Stimulated activated CD8-positive, alpha-beta memory T cell treated with anti-CD3 and anti-CD28 coated beads, Interleukin-4, amount 100 ng/mL, for 24 hours (primary cell): Measurements from ENCODE around the gene CD3E.

ENCODE experiments used
- DNase-seq: peaks from one replicate; pipeline ENCODE4 v3.0.0-alpha.2; 2020; ENCODE audit warnings: low read depth

The CD3E gene

DNA sequence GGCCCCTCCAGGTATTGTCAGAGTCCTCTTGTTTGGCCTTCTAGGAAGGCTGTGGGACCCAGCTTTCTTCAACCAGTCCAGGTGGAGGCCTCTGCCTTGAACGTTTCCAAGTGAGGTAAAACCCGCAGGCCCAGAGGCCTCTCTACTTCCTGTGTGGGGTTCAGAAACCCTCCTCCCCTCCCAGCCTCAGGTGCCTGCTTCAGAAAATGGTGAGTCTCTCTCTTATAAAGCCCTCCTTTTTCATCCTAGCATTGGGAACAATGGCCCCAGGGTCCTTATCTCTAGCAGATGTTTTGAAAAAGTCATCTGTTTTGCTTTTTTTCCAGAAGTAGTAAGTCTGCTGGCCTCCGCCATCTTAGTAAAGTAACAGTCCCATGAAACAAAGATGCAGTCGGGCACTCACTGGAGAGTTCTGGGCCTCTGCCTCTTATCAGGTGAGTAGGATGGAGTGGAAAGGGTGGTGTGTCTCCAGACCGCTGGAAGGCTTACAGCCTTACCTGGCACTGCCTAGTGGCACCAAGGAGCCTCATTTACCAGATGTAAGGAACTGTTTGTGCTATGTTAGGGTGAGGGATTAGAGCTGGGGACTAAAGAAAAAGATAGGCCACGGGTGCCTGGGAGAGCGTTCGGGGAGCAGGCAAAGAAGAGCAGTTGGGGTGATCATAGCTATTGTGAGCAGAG is at the start of gene CD3E:
CD3E (plus strand) TSS at position 163 of the 681 bp plus-strand sequence; CDS start at position 386, 223 bp downstream.
- no peak for DNase-seq

DNA sequence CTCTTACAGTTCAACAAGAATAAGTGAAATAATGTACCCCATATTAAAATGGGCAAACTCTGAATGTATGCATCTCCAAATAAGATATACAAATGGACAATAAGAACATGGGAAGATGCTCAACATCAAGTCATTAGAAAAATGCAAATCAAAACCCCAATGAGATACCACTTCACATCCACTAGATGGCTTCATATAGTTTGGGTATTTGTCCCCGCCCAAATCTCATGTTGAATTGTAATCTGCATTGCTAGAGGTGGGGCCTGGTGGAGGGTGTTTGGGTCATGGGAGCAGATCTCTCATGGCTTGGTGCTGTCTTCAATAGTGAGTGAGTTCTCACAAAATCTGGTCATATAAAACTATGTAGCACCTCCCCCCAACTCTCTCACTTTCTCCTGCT is 46.1 kb upstream of the CD3E start:
- DNase-seq = no peak

DNA sequence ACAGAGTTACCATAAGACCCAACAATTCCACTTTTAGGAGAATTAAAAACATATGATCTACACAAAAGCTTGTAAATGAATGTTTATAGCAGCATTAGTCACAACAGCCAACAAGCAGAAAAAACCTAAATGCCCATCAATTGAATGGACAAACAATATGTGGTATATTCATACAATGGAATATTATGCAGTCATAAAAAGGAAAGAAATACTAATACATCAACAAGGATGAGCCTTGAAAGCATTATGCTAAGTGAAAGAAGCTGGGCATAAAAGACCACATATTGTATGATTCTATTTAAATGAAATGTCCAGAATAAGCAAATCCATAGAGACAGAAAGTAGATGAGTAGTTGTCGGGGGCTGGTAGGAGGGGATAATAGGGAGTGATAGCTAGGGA is 45.4 kb upstream of the CD3E start:
- DNase-seq = no peak

DNA sequence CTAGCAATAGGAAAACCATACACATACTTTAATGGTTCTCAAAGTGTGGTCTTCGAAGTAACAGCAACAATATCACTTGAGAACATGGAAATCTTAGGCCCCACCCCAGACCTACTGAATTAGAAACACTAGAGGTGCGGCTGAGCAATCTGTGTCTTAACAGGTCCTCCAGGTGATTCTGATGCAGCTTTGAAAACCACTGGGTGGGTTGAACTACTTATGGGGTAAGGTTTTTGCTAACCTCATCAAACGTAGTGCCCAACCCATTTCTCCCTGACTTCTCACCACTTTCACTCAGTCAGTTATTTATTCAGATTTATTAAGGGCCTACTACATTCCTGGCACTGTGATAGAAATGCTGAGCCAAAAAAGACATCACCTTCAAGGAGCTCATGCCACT is 44.2 kb upstream of the CD3E start:
- DNase-seq = no peak

DNA sequence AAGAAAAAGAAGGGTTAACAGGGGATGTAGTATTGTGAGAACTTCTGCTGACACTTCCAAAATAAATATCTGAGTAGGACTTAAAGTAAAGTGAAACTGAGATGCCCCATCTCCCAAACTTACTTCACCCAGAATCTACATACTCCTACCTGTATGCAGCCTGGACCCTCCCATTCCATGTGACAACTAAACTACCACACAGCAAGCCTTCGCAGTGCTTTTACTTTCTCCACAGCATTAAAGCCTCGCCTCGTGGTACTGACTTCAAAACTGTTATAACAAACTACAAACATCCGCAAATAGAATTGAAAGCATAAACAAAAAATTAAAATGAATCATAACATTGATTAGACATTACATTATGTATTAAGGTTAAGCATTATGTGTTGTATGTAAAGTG is 41.4 kb upstream of the CD3E start:
- DNase-seq = no peak

DNA sequence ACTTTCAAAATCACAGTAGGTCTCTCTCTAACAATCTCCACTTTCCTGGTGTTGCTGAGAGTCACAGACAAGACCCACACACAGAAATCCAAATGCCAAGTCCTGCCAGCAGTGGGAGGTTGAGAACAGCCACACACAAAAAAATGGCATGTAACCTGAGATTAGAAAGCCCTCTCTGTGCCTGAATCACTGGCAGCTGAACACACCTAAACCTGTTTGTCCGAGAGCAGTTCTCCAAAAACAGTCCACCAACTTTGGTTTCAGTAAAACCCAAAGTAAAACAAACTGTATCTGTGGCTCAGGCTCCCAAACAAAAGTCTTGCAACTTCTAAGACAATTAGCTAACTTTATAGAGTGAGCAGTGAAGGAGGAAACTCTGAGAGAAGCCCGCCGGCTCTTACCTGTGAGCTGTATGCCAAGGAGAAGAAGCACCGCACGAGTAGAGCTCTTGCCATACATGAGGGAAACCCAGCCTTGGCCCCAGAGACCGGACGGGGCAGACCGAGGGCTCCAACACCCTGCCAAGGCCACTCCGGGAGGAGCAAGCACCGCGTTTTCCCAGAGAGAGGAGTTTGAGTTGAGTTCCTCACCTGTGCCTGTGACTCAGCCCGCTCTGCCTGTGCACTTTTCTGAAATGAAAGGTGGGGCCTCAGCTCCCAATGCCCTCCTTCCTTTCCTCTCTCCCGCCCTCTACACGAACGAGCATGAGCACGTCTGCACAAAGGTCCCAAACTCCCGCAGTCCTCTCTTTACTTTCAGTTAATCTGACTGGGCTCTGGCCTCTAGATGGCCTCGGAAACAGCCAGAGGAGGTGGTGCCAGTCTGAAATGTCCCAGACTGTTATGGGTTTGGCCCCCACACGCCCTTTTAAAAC is 40.6 kb upstream of the CD3E start, which contains the start of gene MPZL2:
MPZL2 (minus strand) TSS at position 603 of the 874 bp plus-strand sequence; CDS start at position 459, 144 bp downstream.
- DNase-seq = no peak

DNA sequence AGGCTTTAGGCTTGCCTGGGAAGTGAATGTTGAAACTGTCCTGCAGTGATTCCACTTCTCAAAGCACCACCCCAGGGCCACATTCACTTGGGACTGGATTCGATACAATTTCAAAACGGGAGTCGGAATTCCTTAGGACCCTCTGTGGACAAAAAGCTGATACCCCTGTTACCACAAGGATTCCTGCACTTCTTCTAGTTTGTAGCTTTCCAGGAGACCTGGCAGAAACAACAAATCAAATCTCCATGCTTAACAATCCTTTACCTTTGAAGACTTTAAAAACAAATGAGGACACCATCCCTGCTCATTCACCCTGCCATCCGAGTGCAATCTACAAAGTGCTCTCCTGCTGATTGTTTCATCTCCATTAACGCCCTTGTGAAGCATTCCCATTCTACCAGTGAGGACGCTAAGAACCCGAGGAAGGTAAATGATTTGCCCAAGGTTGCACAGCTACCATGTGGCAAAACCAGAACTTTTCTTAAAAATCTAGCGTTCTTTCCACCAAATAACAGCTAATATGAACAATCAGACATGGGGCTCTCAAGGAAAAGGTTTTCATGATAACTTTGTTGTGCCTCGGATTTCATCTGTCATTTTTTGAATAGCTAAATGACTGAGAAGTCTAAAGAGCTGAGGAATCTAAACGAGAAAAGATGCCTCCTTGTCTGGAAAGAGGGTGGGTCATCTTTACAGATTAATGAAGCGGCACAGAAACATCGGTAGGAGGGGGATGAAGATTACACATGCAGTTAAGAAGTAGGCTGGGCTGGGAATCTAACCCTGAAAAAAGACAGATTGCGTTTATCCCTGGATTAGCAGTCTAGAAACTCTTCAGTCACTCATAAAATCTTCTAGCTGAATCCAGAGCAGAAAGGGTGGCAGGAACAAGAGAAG is 39.7 kb upstream of the CD3E start:
- no peak for DNase-seq

DNA sequence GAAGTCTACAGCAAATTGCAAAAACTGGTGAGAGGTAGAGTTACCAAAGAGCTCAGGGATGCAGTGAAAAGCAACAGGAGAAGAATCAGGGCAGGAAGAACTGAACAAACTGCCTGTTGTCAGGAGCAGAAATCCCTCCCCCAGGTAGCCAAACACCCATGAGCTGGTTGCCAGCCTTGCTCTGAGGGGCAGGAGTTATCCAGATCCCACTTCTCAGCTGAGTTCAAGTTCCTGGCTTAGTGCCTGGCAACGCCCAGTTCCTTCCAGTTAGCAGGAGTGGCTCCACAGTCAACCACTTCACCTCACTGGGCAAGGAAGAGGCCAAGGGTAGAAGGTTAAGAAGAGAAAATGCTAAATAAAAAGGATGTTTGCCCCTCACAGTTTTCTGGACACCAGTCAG is 38.6 kb upstream of the CD3E start:
- no peak for DNase-seq

DNA sequence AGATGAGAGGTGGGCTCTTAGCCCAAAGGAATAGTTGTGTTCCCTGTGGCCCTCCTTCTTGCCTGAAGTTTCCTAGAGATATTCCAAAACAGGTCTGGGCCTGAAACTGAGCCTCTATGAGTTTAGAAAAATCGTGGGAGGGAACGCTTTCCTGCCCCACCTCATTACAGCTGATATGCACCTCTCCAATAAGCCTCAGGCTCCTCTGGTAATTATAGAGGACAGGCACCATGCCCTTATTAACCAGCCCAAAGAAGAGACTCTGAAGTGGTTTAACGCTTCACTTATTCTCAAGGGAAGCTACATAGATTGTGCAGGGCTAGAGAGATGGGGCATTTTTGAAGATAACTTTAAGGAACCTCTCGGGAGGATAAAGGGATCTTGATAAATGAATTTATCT is 37.0 kb upstream of the CD3E start:
- DNase-seq = no peak

DNA sequence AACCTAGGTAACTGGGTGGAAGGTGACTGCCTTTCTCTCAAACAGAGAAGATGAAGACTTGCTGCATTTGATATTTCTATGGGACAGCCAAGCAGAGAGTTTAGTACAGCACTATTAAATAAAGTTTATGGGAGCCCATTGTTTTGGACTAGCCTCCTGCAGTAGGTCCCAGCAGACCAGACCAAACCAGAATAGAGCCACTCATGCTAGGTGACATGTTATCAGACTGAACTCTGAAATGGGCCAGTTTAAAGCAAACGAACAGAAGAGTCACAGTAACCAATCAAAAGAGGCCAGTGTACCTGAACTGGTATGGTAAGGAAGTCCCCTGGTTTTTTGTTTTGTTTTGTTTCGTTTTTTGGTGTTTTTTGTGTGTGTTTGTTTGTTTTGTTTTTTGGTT is 32.5 kb upstream of the CD3E start:
- DNase-seq = no peak

DNA sequence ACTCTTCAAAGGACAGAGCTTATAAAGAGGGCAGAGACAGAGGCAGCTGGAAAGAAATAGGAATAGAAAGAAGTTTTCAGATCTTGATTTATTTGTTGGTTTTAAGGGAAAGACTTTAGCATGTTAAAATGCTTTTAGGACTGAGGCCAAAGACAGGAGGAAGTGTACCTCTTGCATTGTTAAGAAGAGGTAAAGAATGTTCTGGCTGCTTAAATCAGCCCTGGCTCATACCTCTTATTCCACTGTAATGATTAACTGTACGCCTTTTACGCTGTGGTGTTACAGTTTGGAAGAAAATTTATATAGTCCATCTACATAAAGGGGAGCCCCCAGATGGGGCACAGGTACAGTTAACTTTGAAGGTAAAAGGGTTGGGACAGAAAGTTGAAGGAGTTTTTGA is 30.3 kb upstream of the CD3E start:
- DNase-seq = no peak

DNA sequence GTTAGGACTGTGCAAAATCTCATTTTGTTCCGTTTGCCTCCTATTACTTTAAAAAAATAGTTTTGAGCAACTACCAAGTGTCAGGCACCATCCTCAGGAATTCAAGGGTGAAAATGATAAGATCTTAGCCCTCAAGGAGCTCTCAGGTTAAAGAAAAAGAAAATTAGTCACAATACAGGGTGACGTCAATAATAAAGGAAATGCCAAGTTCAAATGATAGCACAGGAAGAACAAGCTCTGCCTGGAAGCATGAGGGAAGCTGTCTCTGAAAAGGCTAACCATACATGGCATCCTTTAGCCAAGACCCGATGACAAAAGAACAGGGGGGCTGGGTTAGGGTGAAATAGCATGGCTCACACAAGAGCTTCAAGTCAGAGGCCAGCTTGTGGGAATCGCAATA is 29.4 kb upstream of the CD3E start:
- no peak for DNase-seq

DNA sequence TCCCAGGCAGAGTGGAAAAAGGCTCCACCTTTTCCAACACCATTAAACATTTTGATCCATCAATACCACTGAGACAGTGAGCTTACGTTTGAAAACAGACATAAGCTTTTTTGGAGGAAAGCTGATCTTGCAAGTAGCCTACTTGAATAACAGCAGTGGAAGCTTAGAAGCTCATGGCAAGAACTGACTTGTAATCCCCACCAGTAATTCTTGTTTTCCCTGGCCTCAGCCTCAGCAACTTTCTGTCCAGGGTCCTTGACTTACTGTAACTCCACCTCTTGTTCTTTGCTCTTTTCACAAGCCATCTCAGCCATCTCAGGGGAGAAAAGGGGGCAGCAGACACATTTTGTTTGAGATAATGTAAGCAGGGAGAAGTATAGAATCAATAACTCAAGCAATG is 28.1 kb upstream of the CD3E start:
- DNase-seq = no peak

DNA sequence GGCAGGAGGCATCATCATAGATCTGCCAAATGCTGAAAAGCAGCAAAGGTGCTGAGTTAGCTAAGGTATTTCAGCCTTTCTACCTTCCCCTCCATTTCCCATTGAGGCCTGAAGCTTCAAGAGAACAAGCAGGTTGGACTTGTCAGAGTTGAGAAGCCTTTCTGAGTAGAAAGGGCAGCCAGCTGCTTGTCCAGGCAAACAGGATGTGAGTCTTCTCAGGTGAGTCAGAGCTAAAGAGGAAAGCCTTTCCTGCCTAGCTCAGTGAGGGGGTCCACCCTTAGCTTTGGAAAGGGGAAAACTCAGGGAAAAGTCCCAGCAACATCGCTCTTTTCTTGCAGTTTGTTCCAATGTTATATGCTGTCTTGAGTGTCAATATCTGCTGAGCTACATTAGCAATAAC is 27.2 kb upstream of the CD3E start:
- no peak for DNase-seq

DNA sequence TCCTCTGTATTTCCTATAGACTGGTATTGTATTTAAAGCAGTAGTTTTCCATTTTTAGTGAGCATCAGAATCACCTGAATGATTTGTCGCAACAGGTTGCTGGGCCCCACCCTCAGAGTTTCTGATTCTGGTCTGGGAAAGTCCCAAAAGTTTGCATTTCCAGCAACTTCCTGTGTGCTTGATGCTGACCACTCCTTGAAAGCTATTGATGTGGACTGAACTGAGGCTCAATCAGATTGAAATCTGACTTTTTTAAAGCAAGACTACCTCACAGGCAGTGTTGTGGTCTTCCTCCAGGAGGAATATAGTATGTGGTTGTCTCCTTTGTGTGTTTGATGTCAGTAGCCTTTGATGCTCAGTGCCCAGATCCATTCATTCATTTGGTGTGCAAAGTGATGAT is 23.2 kb upstream of the CD3E start:
- DNase-seq = no peak

DNA sequence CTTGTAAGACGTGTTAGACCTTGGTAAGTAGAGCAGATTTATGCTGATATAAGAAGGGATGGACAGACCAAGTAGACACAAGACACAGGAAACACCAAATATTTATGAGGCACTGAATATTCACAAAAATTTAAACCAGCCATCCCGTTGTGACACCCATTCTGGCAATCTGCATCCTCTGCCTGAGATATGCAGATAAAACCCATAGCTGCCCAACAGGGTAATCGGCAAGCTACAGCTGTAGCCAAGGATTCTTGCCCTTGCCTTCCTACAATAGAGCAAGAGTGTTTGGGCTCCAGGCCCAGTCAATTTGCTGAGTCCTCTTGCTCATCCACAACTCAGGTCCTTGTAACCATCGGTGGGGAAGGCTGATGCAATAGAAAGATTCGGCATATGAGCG is 21.9 kb upstream of the CD3E start:
- DNase-seq = no peak

DNA sequence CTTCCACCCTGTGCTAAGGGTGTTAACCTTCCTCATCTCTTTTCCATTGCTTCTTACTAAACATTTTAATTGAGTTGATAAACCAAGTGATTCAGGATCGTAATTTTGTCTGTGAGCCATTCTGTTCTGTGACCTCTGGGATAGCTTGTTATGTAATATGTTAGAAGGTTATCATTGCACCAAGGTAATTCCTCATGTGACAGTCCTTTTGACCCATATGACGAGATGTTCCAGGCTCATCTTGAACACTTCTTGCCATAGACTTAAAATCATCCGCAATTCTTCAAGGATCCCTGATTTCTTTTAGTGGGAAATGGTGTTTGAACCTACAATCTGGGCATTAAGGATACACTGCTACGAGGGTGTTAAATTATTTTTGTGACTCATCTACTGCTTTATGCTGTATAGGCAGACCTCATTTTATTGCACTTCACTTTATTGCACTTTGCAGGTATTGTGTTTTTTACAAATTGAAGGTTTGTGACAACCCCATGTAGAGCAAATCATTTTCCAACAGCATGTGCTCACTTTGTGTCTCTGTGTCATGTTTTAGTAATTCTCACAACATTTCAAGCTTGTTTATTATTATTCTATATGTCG is 21.4 kb upstream of the CD3E start:
- DNase-seq = no peak

DNA sequence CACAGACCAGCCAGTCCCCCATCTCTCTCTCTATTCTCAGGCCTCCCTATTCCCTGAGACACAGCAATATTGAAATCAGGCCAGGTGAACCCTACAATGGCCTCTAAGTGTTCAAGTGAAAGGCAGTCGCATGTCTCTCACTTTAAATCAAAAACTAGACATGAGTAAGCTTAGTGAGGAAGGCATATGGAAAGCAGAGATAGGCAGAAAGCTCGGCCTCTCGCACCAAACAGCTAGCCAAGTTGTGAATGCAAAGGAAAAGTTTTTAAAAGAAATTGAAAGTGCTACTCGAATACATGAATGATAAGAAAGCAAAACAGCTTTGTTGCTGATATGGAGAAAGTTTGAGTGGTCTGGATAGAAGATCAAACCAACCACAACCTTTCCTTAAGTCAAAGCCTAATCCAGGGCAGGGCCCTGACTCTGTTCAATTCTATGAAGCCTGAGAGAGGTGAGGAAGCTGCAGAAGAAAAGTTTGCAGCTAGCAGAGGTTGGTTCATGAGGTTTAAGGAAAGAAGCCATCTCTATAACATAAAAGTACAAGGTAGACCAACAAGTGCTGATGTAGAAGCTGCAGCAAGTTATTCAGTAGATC is 20.7 kb upstream of the CD3E start:
- no peak for DNase-seq

DNA sequence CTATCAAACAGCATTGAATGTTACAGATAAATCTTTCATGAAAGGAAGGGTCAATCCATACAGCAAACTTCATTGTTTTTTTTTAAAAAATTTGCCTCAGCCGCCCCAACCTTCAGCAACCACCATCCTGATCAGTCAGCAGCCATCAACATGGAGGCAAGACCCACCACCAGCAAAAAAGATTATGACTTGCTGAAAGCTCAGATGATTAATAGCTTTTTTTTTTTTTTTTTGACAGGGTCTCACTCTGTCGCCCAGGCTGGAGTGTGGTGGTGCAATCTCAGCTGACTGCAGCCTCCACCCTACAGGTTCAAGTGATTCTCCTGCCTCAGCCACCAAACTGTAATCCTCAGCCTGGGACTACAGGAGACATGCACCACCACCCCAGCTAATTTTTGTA is 18.0 kb upstream of the CD3E start:
- no peak for DNase-seq

DNA sequence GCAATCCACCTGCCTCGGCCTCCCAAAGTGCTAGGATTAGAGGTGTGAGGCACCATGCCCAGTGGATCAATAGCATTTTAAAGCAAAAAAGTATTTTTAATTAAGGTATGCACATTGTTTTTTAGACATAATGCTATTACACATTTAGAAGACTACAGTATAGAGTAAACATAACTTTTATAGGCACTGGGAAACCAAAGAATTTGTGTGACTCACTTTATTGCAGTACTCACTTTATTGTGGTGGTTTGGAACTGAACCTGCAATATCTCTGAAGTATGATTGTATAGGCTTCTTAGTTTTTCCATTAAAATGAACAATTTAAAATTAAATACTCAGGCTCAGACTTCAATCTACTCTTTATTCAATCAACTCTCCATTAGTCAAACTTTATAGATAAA is 17.5 kb upstream of the CD3E start:
- DNase-seq = no peak

DNA sequence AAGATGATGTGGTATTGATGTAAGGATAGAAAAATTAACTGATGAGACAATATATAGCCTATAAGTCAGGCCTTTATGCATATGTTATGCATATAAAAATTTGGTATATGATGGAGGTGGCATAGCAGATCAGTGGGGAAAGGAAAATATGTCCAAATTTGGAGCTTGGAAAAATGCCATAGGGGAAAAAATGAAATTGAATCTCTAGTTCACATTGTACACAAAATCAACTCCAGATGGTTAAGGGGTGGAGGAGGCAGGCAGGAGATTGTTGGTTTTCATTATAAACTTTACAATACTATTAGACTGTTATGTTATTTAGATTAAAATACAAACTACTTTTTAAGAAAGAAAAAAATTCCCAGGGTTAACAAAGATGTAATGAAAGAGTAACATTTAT is 15.1 kb upstream of the CD3E start:
- no peak for DNase-seq

DNA sequence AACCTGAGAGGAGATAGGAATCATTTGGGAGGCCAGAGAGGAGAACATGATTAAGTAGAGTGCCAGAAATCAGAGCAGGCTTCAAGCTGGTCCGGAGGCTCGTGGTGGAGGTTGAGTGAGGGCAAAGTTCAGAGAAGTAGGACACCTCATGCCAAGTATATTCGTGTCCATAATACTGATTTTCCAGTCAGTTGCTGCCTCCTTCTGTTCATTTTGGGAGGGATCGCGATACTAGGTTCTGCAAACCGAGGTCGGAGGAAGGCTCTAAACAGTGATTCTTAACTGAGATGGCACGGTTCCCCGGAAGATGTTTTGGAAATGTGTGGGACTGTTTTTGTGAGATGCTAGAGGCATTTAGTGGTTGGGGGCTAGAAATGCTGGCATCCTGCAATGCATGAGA is 13.6 kb upstream of the CD3E start:
- no peak for DNase-seq
